MM.1S (cell line): Measurements from ENCODE around the gene AGAP1.

Experiments used
- DNase-seq: peaks from one replicate; pipeline ENCODE4 v3.0.0-alpha.2; 2015
- H2AFZ ChIP-seq: fragments of 300-600 bp; sonication (generic); 2 replicates; pipeline ENCODE4 v1.6.0; 2016; ENCODE audit warnings: antibody characterized with exemption, low read length
- H3F3A ChIP-seq: fragments of 300-600 bp; sonication (generic); 2 replicates; pipeline ENCODE4 v1.6.1; 2016; ENCODE audit warnings: mild to moderate bottlenecking, antibody characterized with exemption, low read length, moderate library complexity, mixed read lengths; ENCODE audit not compliant: insufficient read depth
- H3K27ac ChIP-seq: fragments of 300-600 bp; sonication (generic); 2 replicates; pipeline ENCODE4 v1.5.1; 2016; ENCODE audit warnings: mild to moderate bottlenecking, low read length
- H3K27me3 ChIP-seq: fragments of 300-600 bp; sonication (generic); replicated peaks from 2 replicates; pipeline ENCODE4 v1.6.0; 2016; ENCODE audit warnings: low read length; ENCODE audit not compliant: insufficient read depth
- H3K36me3 ChIP-seq: fragments of 300-600 bp; sonication (generic); replicated peaks from 2 replicates; pipeline ENCODE4 v1.6.1; 2016; ENCODE audit warnings: mild to moderate bottlenecking, low read length, mixed read lengths; ENCODE audit not compliant: insufficient read depth
- H3K4me1 ChIP-seq: fragments of 300-600 bp; sonication (generic); 2 replicates; pipeline ENCODE4 v1.6.1; 2016; ENCODE audit warnings: low read length, mixed read lengths
- H3K4me2 ChIP-seq: fragments of 300-600 bp; sonication (generic); 2 replicates; pipeline ENCODE4 v1.6.0; 2016; ENCODE audit warnings: low read depth, low read length
- H3K4me3 ChIP-seq: fragments of 300-600 bp; sonication (generic); 2 replicates; pipeline ENCODE4 v1.5.1; 2016; ENCODE audit warnings: low read length, mixed read lengths
- H3K79me2 ChIP-seq: fragments of 300-600 bp; sonication (generic); 2 replicates; pipeline ENCODE4 v1.6.1; 2016; ENCODE audit warnings: mixed run types, low read length, mixed read lengths
- H3K9ac ChIP-seq: fragments of 300-600 bp; sonication (generic); 2 replicates; pipeline ENCODE4 v1.6.1; 2016; ENCODE audit warnings: low read length, mixed read lengths
- H3K9me2 ChIP-seq: fragments of 300-600 bp; sonication (generic); replicated peaks from 2 replicates; pipeline ENCODE4 v1.6.1; 2016; ENCODE audit warnings: mild to moderate bottlenecking, low read length, mixed read lengths; ENCODE audit not compliant: insufficient read depth
- H3K9me3 ChIP-seq: fragments of 300-600 bp; sonication (generic); replicated peaks from 2 replicates; pipeline ENCODE4 v1.6.1; 2016; ENCODE audit warnings: mild to moderate bottlenecking, low read length, mixed read lengths; ENCODE audit not compliant: insufficient read depth
- H4K20me1 ChIP-seq: fragments of 300-600 bp; sonication (generic); 2 replicates; pipeline ENCODE4 v1.6.1; 2016; ENCODE audit warnings: mild to moderate bottlenecking, low read length, moderate library complexity, mixed read lengths; ENCODE audit not compliant: insufficient read depth
- CTCF ChIP-seq: fragments of 300-600 bp; sonication (generic); IDR thresholded peaks from 2 replicates; pipeline ENCODE4 v1.5.1; 2016; ENCODE audit warnings: antibody characterized with exemption, low read length, mixed read lengths
- EZH2 ChIP-seq: fragments of 300-600 bp; sonication (generic); optimal IDR thresholded peaks from 2 replicates; pipeline ENCODE3; 2017; ENCODE audit warnings: low read depth, mild to moderate bottlenecking, antibody characterized with exemption, low read length, mixed read lengths
- EZH2phosphoT487 ChIP-seq: fragments of 300-600 bp; sonication (generic); IDR thresholded peaks from 2 replicates; pipeline ENCODE4 v1.6.1; 2018; ENCODE audit warnings: antibody characterized with exemption, low read length

AGAP1 gene

DNA sequence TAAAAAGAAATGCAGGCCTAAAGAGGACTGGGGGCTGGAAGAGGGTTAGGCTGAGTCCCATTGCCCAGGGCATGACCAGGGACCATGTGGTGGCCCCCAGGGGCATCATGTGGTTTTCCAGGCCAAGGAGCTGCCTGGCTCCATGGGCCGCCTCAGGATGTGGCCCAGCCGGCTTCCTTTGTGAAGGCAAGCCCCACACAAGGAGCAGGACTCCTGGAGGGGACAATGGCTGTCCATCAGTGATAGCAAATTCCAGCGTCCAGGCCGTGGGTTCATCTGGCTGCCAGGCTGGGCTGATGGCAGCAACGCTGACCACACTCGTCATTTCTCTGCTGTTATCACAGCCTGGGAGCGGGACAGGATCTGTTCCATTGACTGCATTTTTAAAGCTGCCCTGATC lies 591.8 kb downstream of the AGAP1 start:
- no peaks in the 10 kb centered on the region for H3K4me1 ChIP-seq

GRCh38 chr2:236086403-236086970 lies 592.6 kb downstream of the AGAP1 start:
- Histone ChIP-seq H3K9ac (no peak overlapping the region), H3K4me1 (no peaks in the 10 kb centered on the region), H3K27ac (no peak overlapping the region), H2AFZ (no peak overlapping the region), H3K9me2 (no peaks in the 10 kb centered on the region), H4K20me1 (no peaks in the 10 kb centered on the region), H3K27me3 (no peaks in the 10 kb centered on the region), H3K9me3 (no peaks in the 10 kb centered on the region), H3K4me2 (no peak overlapping the region), H3F3A (no peaks in the 10 kb centered on the region), H3K36me3 (no peaks in the 10 kb centered on the region), H3K79me2 (no peaks in the 10 kb centered on the region), H3K4me3 (no peak overlapping the region)
- TF ChIP-seq EZH2phosphoT487: no peak
- TF ChIP-seq CTCF: no peak
- TF ChIP-seq EZH2: no peak
- DNase-seq: no peak

More for the DNA sequence above, 591.8 kb downstream of the AGAP1 start:
- H3K9me2 ChIP-seq: no peaks in the 10 kb centered on the region
- H3K4me2 ChIP-seq: no peak overlapping the region
- H3K27me3 ChIP-seq: no peaks in the 10 kb centered on the region
- no peaks in the 10 kb centered on the region for H3K36me3 ChIP-seq
- no peaks in the 10 kb centered on the region for H4K20me1 ChIP-seq
- TF ChIP-seq EZH2: no peak
- TF ChIP-seq EZH2phosphoT487: no peak
- TF ChIP-seq CTCF: no peak
- no peaks in the 10 kb centered on the region for H3K79me2 ChIP-seq
- no peaks in the 10 kb centered on the region for H3F3A ChIP-seq
- H3K4me3 ChIP-seq: no peak overlapping the region
- no peak overlapping the region for H2AFZ ChIP-seq
- H3K27ac ChIP-seq: no peak overlapping the region
- H3K9ac ChIP-seq: no peak overlapping the region
- DNase-seq: no peak
- H3K9me3 ChIP-seq: no peaks in the 10 kb centered on the region

DNA sequence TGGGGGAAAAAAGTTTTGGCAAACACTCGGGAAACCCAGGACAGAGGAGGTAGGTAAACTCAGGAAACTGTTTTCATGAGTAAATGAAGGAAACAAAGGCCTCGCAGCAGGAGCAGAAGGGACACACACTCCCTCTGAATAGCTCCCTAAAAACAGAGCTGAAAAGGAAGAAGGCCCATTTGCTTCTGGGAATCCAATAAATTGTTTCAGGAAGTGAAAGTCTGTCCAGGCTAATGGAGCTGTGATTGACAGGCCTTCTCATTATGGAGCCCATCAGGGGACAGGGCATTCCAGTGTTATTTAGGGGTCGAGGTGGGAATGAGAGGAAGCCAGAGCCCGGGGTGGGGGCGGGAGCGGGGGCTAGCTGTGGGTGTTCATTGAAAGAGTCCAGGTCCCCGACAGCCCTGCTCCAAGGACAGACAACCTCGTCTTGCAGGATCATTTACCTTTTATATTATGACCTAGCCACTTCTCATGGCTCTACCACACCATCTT lies 593.2 kb downstream of the AGAP1 start:
- Histone ChIP-seq H3K4me3 (no peak overlapping the region), H3K27me3 (no peaks in the 10 kb centered on the region), H3K4me2 (no peak overlapping the region), H2AFZ (no peak overlapping the region), H3K9me2 (no peaks in the 10 kb centered on the region), H3K79me2 (no peaks in the 10 kb centered on the region), H4K20me1 (no peaks in the 10 kb centered on the region), H3K4me1 (no peaks in the 10 kb centered on the region), H3K9ac (no peak overlapping the region), H3F3A (no peaks in the 10 kb centered on the region), H3K36me3 (no peaks in the 10 kb centered on the region), H3K27ac (no peak overlapping the region), H3K9me3 (no peaks in the 10 kb centered on the region)
- no peak for DNase-seq
- TF ChIP-seq EZH2phosphoT487: no peak
- TF ChIP-seq CTCF: no peak
- no peak for TF ChIP-seq EZH2
